HL-60 (cell line): ENCODE data around the gene SIPA1L3.

Experiments
- CTCF ChIP-seq: IDR thresholded peaks from one replicate; pipeline ENCODE4 v1.5.1; 2011; ENCODE audit warnings: low read length, control low read depth, inconsistent platforms; ENCODE audit not compliant: insufficient read depth
- GABPA ChIP-seq: IDR thresholded peaks from 2 replicates; pipeline ENCODE4 v1.6.1; 2012; ENCODE audit warnings: low read depth
- POLR2AphosphoS5 ChIP-seq: IDR thresholded peaks from 2 replicates; pipeline ENCODE4 v1.6.1; 2012; ENCODE audit warnings: low read depth
- REST ChIP-seq: IDR thresholded peaks from 2 replicates; pipeline ENCODE4 v1.6.1; 2012; ENCODE audit warnings: low read depth; ENCODE audit not compliant: insufficient replicate concordance
- SPI1 ChIP-seq: IDR thresholded peaks from 2 replicates; pipeline ENCODE4 v1.6.1; 2012; ENCODE audit warnings: low read depth, mild to moderate bottlenecking, borderline replicate concordance

GRCh38 chr19:38172001-38172400 is 265.0 kb downstream of the SIPA1L3 start:
- no peak for TF ChIP-seq POLR2AphosphoS5
- TF ChIP-seq REST: no peak
- TF ChIP-seq CTCF: no peak
- no peak for TF ChIP-seq GABPA
- TF ChIP-seq SPI1: no peak
